Liver (tissue), 3 donors: ENCODE data around the gene TAF6.

Experiments used
- ATF3 ChIP-seq: IDR thresholded peaks from 2 replicates; pipeline ENCODE4 v1.6.1; 2016; ENCODE audit warnings: antibody characterized with exemption
- CTCF ChIP-seq: fragments of 150-350 bp; IDR thresholded peaks from 2 replicates; pipeline ENCODE4 v1.5.1; 2017; ENCODE audit warnings: improper control_type of control experiment, low read depth, low read length; ENCODE audit not compliant: missing input control
- FOXA1 ChIP-seq: IDR thresholded peaks from 2 replicates; pipeline ENCODE4 v1.6.1; 2016; ENCODE audit warnings: antibody characterized with exemption
- HNF4G ChIP-seq: IDR thresholded peaks from 2 replicates; pipeline ENCODE4 v1.6.1; 2016; ENCODE audit warnings: antibody characterized with exemption
- JUND ChIP-seq, 2 donors: IDR thresholded peaks; 2 replicates each; pipeline ENCODE4 v1.6.1; 2016; ENCODE audit warnings: antibody characterized with exemption in 2 of 2
- MAX ChIP-seq: IDR thresholded peaks from 2 replicates; pipeline ENCODE4 v1.6.1; 2016; ENCODE audit warnings: antibody characterized with exemption
- REST ChIP-seq: IDR thresholded peaks from 2 replicates; pipeline ENCODE4 v1.6.1; 2016; ENCODE audit warnings: antibody characterized with exemption, mild to moderate bottlenecking
- RXRA ChIP-seq, 2 donors: IDR thresholded peaks; 2 replicates each; pipeline ENCODE4 v1.6.1; 2017 to 2018; ENCODE audit warnings: antibody characterized with exemption in 2 of 2, mild to moderate bottlenecking in 1 of 2
- SP1 ChIP-seq: IDR thresholded peaks from 2 replicates; pipeline ENCODE4 v1.6.1; 2018; ENCODE audit warnings: antibody characterized with exemption, mild to moderate bottlenecking
- TAF1 ChIP-seq: conservative IDR thresholded peaks from 2 replicates; pipeline ENCODE4 v1.6.1; 2016; ENCODE audit warnings: antibody characterized with exemption, mild to moderate bottlenecking
- YY1 ChIP-seq: IDR thresholded peaks from 2 replicates; pipeline ENCODE4 v1.6.1; 2016; ENCODE audit warnings: antibody characterized with exemption, mild to moderate bottlenecking
- ZBTB33 ChIP-seq: IDR thresholded peaks from 2 replicates; pipeline ENCODE4 v1.6.1; 2016; ENCODE audit warnings: antibody characterized with exemption
- donor health status: healthy.
- donor health status: healthy.

GRCh38 chr7:100126239-100126930 is 7.2 kb upstream of the TAF6 start:
- TF ChIP-seq CTCF (no peak), ATF3 (no peak), TAF1 (no peak), JUND (IDR thresholded peaks at IDR 0.05) (no peak), YY1 (no peak), SP1 (no peak), HNF4G (no peak), FOXA1 (no peak), REST (no peak), RXRA (IDR thresholded peaks at IDR 0.05) (no peak), ZBTB33 (no peak), MAX (no peak)
